ENCODE results near the gene FANCC. TPM values are rescaled to one million over a fixed set of nuclear protein-coding genes. Genes with fewer than 3 reads are reported as not detected.

The FANCC gene
- polyA plus RNA-seq, 1 of the 3 experiments (the other 2 are of a cell fraction), result 3.5 TPM

DNA sequence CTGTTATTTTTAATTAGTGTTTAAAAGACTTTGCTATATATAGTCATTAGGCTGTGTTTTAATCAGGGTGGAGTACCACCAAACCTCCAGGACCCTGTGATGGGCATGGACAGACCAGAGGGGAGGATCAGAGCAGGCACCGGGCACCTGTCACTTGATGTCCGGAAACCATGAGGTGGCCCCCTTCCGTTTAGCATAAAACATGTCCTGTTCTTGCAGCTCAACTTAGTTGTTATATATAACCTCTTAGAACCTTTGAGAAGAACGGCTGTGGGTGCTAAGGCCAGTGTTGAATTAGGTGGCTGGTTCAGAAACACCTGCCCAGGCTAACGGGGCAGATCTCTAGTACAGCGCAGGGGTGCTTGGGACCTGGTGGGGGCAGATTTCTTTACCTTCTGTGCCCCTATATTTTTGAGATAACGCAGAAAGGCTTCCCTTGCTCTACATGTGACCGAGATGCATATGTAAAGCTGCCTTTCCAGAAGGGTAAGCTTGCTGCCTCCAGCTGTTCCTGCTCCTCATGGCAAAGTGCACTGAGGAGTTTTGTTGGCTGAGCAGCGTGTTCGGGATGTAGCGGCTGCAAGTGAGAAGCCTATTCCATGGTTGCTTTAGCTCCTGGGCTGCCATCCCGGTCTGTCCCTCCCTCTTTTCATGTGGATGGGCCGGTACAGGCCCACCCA is 255.5 kb downstream of the FANCC start:
- Histone ChIP-seq H3K4me1 (ENCODE audit: control insufficient read depth in 1 of 2, insufficient read depth in 2 of 2, low read depth in 1 of 2, low read length in 1 of 2) (peaks cover 31 to 64% of the 10 kb centered on the region in 2 experiments; a peak in 3 of 4 replicates), H3K27ac (ENCODE audit: low read depth in 2 of 2, low read length in 1 of 2) (peak overlapping the region in 1 of 2 experiments; percentile 34; a peak in 1 of 4 replicates)
- POLR2A ChIA-PET, result no interaction called here

More for the DNA sequence above, 255.5 kb downstream of the FANCC start:
- Histone ChIP-seq H3K79me2 (ENCODE audit: insufficient read depth) (peaks cover 98% of the 10 kb centered on the region), H3K9ac (no peak overlapping the region), H4K20me1 (ENCODE audit: insufficient read depth) (peaks cover 66% of the 10 kb centered on the region), H3K27me3 (ENCODE audit: insufficient read depth) (no peaks in the 10 kb centered on the region), H3K9me3 (no peaks in the 10 kb centered on the region), H3K4me3 (ENCODE audit: low read depth in 2 of 2, low read length in 1 of 2) (no peak overlapping the region), H3K9me2 (no peaks in the 10 kb centered on the region), H3F3A (replicated peaks; ENCODE audit: insufficient read depth) (peaks cover 4% of the 10 kb centered on the region), H3K36me3 (replicated peaks in 1 of 2; ENCODE audit: control insufficient read depth in 1 of 2, insufficient read depth in 2 of 2, low read length in 1 of 2) (peaks cover 36 to 81% of the 10 kb centered on the region in 2 experiments), H2AFZ (ENCODE audit: low read depth) (no peak overlapping the region), H3K4me2 (no peak overlapping the region)
- CTCF ChIA-PET, result interaction anchor here (0.7 to 1.3 kb wide), 3 partner anchors 9 to 66 kb away, joined by 3 to 4 read pairs (median 3); no protein-coding TSS in a partner anchor
- WGBS (ENCODE audit: low lambda C conversion rate), result 95% methylated on average over 12 of the region's 13 CpGs
- TF ChIP-seq, protein P1, sequence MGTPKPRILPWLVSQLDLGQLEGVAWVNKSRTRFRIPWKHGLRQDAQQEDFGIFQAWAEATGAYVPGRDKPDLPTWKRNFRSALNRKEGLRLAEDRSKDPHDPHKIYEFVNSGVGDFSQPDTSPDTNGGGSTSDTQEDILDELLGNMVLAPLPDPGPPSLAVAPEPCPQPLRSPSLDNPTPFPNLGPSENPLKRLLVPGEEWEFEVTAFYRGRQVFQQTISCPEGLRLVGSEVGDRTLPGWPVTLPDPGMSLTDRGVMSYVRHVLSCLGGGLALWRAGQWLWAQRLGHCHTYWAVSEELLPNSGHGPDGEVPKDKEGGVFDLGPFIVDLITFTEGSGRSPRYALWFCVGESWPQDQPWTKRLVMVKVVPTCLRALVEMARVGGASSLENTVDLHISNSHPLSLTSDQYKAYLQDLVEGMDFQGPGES (IDR thresholded peaks at IDR 0.05; ENCODE audit: low read depth, low read length), result no peak
- no peak for TF ChIP-seq RAD21 (IDR thresholded peaks at IDR 0.05; ENCODE audit: low read length)
- TF ChIP-seq, protein P2, sequence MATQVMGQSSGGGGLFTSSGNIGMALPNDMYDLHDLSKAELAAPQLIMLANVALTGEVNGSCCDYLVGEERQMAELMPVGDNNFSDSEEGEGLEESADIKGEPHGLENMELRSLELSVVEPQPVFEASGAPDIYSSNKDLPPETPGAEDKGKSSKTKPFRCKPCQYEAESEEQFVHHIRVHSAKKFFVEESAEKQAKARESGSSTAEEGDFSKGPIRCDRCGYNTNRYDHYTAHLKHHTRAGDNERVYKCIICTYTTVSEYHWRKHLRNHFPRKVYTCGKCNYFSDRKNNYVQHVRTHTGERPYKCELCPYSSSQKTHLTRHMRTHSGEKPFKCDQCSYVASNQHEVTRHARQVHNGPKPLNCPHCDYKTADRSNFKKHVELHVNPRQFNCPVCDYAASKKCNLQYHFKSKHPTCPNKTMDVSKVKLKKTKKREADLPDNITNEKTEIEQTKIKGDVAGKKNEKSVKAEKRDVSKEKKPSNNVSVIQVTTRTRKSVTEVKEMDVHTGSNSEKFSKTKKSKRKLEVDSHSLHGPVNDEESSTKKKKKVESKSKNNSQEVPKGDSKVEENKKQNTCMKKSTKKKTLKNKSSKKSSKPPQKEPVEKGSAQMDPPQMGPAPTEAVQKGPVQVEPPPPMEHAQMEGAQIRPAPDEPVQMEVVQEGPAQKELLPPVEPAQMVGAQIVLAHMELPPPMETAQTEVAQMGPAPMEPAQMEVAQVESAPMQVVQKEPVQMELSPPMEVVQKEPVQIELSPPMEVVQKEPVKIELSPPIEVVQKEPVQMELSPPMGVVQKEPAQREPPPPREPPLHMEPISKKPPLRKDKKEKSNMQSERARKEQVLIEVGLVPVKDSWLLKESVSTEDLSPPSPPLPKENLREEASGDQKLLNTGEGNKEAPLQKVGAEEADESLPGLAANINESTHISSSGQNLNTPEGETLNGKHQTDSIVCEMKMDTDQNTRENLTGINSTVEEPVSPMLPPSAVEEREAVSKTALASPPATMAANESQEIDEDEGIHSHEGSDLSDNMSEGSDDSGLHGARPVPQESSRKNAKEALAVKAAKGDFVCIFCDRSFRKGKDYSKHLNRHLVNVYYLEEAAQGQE (IDR thresholded peaks at IDR 0.05; ENCODE audit: low read depth, low read length), result no peak
- no peak for TF ChIP-seq EZH2phosphoT487 (IDR thresholded peaks at IDR 0.05; ENCODE audit: borderline replicate concordance, low read depth)
- TF ChIP-seq RFX5 (IDR thresholded peaks at IDR 0.05; ENCODE audit: low read length), result no peak
- TF ChIP-seq, protein P3, sequence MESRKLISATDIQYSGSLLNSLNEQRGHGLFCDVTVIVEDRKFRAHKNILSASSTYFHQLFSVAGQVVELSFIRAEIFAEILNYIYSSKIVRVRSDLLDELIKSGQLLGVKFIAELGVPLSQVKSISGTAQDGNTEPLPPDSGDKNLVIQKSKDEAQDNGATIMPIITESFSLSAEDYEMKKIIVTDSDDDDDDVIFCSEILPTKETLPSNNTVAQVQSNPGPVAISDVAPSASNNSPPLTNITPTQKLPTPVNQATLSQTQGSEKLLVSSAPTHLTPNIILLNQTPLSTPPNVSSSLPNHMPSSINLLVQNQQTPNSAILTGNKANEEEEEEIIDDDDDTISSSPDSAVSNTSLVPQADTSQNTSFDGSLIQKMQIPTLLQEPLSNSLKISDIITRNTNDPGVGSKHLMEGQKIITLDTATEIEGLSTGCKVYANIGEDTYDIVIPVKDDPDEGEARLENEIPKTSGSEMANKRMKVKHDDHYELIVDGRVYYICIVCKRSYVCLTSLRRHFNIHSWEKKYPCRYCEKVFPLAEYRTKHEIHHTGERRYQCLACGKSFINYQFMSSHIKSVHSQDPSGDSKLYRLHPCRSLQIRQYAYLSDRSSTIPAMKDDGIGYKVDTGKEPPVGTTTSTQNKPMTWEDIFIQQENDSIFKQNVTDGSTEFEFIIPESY (IDR thresholded peaks at IDR 0.05; ENCODE audit: borderline replicate concordance, low read depth), result no peak
- no peak for TF ChIP-seq GATA2 (CRISPR knock-in tag; IDR thresholded peaks at IDR 0.05)
- TF ChIP-seq, protein P4, sequence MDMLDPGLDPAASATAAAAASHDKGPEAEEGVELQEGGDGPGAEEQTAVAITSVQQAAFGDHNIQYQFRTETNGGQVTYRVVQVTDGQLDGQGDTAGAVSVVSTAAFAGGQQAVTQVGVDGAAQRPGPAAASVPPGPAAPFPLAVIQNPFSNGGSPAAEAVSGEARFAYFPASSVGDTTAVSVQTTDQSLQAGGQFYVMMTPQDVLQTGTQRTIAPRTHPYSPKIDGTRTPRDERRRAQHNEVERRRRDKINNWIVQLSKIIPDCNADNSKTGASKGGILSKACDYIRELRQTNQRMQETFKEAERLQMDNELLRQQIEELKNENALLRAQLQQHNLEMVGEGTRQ (IDR thresholded peaks at IDR 0.05; ENCODE audit: borderline replicate concordance, low read depth, low read length), result no peak
- TF ChIP-seq SMC3 (IDR thresholded peaks at IDR 0.05; ENCODE audit: low read depth, low read length), result no peak
- TF ChIP-seq, protein P5, sequence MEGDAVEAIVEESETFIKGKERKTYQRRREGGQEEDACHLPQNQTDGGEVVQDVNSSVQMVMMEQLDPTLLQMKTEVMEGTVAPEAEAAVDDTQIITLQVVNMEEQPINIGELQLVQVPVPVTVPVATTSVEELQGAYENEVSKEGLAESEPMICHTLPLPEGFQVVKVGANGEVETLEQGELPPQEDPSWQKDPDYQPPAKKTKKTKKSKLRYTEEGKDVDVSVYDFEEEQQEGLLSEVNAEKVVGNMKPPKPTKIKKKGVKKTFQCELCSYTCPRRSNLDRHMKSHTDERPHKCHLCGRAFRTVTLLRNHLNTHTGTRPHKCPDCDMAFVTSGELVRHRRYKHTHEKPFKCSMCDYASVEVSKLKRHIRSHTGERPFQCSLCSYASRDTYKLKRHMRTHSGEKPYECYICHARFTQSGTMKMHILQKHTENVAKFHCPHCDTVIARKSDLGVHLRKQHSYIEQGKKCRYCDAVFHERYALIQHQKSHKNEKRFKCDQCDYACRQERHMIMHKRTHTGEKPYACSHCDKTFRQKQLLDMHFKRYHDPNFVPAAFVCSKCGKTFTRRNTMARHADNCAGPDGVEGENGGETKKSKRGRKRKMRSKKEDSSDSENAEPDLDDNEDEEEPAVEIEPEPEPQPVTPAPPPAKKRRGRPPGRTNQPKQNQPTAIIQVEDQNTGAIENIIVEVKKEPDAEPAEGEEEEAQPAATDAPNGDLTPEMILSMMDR (IDR thresholded peaks at IDR 0.05), result no peak
- TF ChIP-seq, protein P6, sequence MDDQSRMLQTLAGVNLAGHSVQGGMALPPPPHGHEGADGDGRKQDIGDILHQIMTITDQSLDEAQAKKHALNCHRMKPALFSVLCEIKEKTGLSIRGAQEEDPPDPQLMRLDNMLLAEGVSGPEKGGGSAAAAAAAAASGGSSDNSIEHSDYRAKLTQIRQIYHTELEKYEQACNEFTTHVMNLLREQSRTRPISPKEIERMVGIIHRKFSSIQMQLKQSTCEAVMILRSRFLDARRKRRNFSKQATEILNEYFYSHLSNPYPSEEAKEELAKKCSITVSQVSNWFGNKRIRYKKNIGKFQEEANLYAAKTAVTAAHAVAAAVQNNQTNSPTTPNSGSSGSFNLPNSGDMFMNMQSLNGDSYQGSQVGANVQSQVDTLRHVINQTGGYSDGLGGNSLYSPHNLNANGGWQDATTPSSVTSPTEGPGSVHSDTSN (IDR thresholded peaks at IDR 0.05), result no peak
- TF ChIP-seq, protein P7, sequence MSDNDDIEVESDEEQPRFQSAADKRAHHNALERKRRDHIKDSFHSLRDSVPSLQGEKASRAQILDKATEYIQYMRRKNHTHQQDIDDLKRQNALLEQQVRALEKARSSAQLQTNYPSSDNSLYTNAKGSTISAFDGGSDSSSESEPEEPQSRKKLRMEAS (IDR thresholded peaks at IDR 0.05; ENCODE audit: low read depth), result no peak
- TF ChIP-seq SIN3A (IDR thresholded peaks at IDR 0.05; ENCODE audit: borderline replicate concordance, low read depth, low read length), result no peak
- no peak for TF ChIP-seq RCOR1 (IDR thresholded peaks at IDR 0.05; ENCODE audit: low read length)
- no peak for TF ChIP-seq NFIC (IDR thresholded peaks at IDR 0.05; ENCODE audit: borderline replicate concordance)
- no peak for TF ChIP-seq TEAD4 (IDR thresholded peaks at IDR 0.05; ENCODE audit: borderline replicate concordance, insufficient read depth)
- no peak for TF ChIP-seq TAF1 (IDR thresholded peaks at IDR 0.05; ENCODE audit: borderline replicate concordance, low read depth, low read length)
- TF ChIP-seq TCF12 (IDR thresholded peaks at IDR 0.05), result no peak
- DNase-seq, result no peak
